HEK293 (cell line): ENCODE results near the gene GLRA1.

ENCODE experiments used
- MYNN ChIP-seq: fragments of 450-650 bp; formaldehyde crosslinking; IDR thresholded peaks from 2 replicates; pipeline ENCODE4 v1.5.1; 2016; ENCODE audit warnings: missing biosample characterization, missing genetic modification characterization, borderline replicate concordance
- TRIM28 ChIP-seq: IDR thresholded peaks from 2 replicates; pipeline ENCODE4 v1.6.1; 2011; ENCODE audit warnings: low read length, control low read depth, borderline replicate concordance
- ZFP37 ChIP-seq: fragments of 450-650 bp; formaldehyde crosslinking; IDR thresholded peaks from 2 replicates; pipeline ENCODE4 v1.5.1; 2016; ENCODE audit warnings: missing biosample characterization, missing genetic modification characterization
- ZNF660 ChIP-seq: fragments of 450-650 bp; IDR thresholded peaks from 2 replicates; pipeline ENCODE4 v1.5.1; 2018; ENCODE audit warnings: missing biosample characterization, mild to moderate bottlenecking, missing genetic modification characterization
- ZNF776 ChIP-seq: fragments of 450-650 bp; formaldehyde crosslinking; IDR thresholded peaks from 2 replicates; pipeline ENCODE4 v1.5.0; 2017; ENCODE audit warnings: missing biosample characterization, missing genetic modification characterization, borderline replicate concordance
- TF ChIP-seq, protein P1 (sequence below): fragments of 450-650 bp; formaldehyde crosslinking; IDR thresholded peaks from 2 replicates; pipeline ENCODE4; 2016; ENCODE audit warnings: missing biosample characterization, missing genetic modification characterization

DNA sequence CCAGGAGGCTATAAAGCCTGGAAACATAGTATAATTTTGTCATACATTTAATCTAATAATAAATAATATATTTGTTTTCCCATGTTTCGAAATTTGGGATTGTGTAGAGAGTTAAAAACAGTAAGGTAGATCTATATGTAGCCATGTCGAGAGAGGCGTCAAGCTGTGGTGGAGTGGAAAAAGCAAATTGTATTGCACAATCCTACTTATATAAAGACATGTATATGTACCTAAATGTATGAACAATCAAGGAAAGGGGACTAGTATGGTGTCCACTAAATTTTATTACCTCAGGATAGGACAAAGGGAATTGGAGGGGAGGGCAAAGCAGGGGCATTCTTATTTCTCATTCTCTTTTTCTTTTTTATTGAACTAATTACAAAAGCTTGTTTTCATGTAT lies 52.0 kb downstream of the GLRA1 start:
- TF ChIP-seq, protein P1, sequence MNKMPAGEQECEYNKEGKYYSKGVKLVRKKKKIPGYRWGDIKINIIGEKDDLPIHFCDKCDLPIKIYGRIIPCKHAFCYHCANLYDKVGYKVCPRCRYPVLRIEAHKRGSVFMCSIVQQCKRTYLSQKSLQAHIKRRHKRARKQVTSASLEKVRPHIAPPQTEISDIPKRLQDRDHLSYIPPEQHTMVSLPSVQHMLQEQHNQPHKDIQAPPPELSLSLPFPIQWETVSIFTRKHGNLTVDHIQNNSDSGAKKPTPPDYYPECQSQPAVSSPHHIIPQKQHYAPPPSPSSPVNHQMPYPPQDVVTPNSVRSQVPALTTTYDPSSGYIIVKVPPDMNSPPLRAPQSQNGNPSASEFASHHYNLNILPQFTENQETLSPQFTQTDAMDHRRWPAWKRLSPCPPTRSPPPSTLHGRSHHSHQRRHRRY (tag by site-specific recombination): no peak
- TF ChIP-seq ZNF660 (tag by site-specific recombination) (no peak), ZNF776 (no peak), TRIM28 (no peak), MYNN (no peak), ZFP37 (no peak)
